Measurements from ENCODE around the gene ADCY5.

ADCY5 gene

DNA sequence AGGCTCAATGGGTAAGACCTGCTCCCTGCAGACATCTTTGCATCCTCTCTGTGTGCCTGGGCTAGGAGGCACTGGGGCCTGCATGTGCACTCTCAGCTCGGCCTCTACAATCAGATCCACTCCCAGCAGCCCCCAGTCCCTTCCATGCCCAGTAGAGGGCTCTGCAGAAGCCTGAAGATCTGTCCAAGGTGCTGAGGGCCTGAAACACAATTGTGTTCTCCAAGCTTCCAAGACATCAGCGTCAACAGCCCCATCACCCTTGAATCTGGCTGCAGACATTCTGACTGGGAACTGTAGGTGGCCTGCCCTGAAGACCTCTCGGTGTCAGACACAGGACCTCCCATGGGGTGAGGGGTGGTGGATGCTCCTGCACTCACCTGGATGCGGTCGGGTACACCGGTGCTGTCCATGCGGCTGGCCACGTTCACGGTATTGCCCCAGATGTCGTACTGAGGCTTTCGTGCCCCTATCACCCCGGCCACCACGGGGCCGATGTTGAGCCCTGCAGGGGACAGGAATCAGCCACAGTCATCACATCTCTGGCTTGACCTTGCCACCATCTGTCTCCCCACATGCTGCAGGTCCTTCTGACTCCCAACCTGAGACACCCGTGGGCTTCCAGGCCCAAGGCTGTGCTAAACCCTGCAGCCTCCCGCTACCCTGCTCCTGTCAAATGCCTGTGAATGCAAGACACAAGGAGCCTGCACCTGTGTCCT, 162.4 kb downstream of the ADCY5 start:
- DNase-seq (ENCODE audit: low read depth in 2 of 2) = peak; percentile 19 to 27

DNA sequence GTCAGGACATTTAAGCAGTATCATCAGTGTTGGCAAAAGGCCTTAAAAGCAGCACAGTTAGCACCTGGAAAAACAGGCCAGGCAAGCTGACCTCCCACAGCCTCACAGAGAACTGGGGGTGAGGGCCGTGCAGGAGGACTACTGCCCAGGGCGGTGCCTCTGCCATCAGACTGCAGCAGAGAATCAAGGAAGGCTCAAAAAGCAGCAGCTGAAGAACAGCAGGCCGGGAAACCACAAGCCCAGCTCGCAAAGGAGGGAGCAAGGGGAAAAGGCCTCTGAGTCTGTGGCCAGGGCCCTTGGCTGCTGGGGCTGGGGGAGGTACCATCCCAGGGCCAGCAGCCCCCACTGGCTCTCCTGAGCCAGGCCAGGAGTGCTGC, 163.0 kb downstream of the ADCY5 start:
- no peak for DNase-seq (ENCODE audit: low read depth in 2 of 2)

DNA sequence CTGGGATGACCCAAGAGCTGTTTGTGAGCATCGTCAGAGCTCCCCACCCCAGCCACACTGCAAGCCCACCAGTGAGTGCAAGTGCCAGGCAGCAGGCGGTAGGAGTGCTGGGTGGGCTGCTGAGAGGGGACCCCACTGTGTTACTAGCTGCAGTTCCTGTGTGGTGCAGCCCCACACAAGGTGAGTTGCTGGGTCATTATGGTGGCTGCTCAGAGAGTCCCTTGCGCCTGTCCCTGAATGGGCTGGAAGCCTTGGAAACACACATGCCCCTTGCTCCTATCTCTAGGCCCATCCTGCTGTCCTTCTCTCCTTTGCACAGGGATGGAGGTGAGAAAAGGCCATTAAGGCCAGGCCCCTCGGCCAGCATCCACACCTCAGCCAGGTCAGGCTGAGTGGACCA, 163.4 kb downstream of the ADCY5 start:
- DNase-seq (ENCODE audit: low read depth in 2 of 2) = no peak

DNA sequence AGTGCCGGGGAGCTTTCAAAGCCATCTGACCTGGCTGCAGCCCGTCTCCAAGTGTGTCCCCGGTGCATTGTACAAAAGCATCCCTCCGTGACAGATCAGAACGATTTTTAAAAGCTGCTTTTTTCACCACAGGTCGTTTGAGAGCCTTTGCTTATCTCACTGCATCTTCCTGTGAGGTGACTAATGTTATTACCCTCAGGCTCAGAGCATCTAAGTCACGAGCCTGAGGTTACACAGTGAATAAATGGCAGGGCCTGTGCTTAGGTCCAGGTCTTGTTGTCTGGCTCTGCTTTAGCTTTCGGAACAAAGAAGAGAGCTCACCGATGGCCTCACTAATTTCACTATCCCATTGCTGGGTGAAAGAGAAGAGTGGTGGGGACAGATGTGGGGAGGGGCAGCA, 163.8 kb downstream of the ADCY5 start:
- DNase-seq (ENCODE audit: low read depth in 2 of 2) = no peak

DNA sequence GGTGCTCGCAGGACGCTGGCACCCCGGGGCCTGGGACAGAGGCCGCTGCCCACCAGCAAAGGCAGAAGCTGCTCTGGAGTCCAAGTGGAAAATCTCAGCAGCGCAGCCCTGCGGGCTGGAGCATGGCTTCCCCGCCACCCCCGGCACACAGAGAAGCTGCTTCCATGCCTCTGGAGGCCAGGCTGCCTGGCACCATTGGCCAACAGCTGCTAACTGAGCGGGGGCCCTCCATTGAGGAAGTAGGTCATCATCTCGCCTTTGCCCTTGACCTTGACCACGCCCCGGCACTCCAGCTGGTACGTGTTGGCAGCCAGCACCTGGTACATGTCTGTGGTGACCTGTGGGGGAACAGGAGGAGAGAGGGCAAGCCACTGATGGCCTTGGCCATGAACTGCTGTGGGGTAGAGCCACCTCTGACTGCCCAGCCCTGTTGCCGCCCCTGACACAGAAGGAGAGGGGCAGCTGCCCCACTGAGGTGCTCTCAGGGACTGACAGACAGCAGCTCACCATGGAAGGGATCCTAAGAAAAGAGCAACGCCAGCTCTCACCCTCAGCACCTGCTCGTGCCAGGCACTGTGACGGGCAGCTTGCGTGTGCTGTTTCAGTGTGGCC, 164.4 kb downstream of the ADCY5 start:
- DNase-seq (ENCODE audit: low read depth in 2 of 2) = no peak

DNA sequence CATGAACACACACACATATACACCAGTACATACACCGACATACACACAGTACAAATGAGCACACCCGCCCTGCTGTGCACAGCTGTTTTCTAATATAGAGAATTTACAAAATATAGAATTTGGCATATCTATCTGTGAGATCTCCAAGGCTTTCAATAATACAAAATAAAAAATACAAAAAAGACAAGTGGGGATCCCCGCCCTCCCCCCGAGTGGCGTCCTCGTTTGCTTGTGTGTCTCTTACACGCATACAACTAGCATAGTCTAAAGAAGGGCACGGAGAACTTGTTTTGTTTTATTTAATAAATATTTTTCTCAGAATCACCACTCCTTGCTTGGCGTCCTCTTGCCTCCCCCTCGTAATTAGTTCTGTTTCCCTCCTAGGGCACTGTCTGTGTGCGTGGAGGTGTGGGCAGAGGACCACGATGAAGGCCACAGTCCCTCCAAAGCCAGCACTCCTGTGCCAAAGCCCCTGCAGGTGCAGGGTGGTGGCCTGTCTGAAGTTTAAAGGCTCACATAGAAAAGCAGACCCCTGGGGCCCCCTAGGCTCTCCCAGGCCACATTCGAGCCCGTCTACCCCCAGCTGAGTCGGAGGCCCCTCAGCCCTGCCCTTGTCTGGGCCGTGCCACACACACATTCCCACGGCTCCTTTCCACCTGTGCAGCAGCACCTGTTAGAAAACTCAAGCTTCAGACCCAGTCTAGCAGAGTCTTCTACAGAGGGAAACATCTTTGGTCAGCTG, 165.1 kb downstream of the ADCY5 start:
- no peak for DNase-seq (ENCODE audit: low read depth in 2 of 2)

DNA sequence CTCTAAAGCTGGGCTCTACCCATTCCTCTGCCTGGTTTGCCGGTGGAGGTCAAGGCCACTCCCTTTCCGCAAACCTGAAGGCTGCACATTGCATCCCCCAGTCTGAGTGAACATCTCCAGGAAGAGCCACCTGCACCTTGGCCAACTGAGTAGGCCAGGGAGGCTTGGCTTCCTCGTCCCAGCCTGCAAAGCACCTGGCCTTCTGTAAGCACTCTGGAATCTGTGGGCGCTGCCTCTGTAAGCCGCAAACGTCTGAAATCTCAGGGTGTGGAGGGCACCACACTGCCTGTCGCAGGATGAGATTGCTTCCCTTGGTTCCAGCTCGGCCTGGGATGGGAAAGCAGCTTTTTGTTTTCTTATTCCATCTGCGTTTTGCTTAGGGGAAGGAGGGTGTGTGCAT, 165.8 kb downstream of the ADCY5 start:
- DNase-seq (ENCODE audit: low read depth in 2 of 2) = no peak

DNA sequence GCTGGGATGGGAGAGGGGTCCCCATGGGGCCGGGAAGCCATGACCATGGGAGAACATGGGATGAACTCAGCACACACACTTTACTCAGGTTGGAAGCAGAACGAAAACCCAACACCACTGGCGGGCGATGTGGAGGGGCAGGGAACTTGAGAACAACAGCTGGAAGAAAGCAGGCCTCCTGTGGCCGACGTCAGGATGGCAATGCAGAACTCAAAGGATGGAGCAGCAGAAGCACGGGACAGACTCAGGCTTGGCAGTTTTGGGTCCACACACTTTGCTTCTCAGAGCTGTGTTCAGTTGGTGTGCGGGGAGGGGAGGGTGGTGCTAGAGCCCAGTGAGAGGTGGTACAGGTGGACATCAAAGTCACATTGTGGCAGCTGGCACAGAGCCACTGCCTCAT, 166.4 kb downstream of the ADCY5 start:
- DNase-seq (ENCODE audit: low read depth in 2 of 2) = no peak

DNA sequence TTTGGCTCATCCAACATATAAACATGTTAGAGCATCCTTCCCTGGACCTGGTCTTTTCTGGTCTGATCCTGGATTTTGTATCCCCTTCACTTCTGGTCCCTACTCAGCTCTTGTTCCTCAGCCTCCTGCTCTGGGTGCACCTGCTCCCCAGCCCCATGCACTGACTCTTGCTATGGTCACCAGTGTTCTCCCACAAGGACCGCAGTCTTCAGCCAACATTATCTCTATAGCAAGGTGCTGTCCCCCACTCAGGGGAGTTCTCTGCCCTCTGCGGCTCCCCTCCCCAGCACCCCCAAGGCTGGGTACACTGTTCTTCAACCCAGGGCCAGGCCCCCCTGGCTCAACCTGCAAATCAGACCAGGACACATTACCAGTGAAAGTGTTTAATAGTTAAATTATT, 167.0 kb downstream of the ADCY5 start:
- DNase-seq (ENCODE audit: low read depth in 2 of 2) = no peak

DNA sequence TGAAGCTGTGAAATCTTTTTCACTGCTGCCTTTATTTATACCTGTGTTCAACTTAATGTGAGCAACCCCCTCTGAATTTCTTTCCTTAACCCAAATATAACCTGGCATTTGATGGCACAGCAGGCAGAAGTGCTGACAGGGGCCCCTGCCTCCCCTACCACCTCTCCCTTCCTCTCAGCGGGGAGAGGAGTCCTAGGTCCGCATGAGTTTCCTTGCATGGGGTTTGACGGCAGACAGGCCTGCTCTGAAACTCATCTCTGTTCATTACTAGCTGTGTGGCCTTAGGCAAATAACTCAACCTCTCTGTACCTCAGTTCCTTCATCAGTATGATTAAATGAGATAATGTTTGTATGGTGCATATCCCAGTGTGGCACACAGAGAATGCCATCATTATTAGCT, 167.5 kb downstream of the ADCY5 start:
- DNase-seq (ENCODE audit: low read depth in 2 of 2) = no peak

DNA sequence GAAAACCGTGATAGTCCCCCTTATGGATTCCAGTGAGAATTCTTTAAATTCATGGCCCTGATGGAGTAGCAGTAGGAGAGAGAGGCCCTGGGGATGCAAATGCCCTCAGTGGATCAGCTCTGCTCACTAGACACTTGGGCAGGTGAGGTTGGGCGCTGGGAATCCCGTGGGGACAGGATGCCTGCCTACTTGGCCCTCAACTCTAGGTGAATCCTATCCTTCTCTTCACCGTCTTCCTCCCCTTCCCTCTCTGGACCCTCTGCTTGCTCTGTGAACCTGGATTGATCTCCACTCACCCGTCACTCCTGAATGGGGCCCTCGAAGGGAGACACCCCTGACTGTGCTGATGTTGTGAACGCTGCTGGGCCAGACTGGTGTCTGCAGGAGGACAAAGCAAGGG, 169.8 kb downstream of the ADCY5 start:
- no peak for DNase-seq (ENCODE audit: low read depth in 2 of 2)

DNA sequence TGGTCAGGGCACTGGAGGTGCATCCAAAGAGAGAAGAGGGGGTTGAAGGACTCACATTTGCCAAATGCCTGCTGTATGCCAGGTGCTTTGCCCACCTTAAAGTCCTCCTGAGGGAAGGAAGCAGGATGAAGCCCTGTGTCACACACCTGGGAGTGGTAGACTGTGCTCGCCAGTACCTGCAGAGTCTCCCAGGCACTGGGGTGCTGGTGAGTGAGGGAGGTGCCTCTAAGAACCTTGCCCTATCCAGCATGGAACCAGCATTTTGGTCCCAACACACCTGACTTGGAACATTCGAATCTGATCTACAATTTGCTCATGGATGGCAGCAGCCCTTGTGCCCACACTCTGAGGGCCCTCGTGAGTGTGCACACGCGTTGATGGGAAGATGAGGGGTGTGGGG, 170.4 kb downstream of the ADCY5 start:
- no peak for DNase-seq (ENCODE audit: low read depth in 2 of 2)

DNA sequence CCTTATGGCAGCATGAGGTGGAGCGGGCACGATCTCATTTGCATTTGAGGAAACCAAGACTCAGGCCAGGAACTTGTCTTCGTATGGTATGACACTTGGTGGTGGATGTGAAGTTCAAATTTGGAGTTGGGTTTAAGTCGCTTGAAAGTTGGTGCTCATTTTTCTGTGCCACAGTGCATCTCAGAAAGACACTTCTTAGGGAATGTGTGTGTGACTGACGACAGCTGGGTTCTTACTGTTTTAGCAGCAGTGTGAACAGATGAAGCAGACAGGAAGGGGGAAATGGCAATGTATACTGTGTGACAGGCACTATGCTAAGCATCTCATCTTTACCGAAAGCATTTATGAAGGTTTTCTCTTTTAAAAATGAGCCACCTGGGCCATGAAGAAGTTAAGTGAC, 171.8 kb downstream of the ADCY5 start:
- no peak for DNase-seq (ENCODE audit: low read depth in 2 of 2)

DNA sequence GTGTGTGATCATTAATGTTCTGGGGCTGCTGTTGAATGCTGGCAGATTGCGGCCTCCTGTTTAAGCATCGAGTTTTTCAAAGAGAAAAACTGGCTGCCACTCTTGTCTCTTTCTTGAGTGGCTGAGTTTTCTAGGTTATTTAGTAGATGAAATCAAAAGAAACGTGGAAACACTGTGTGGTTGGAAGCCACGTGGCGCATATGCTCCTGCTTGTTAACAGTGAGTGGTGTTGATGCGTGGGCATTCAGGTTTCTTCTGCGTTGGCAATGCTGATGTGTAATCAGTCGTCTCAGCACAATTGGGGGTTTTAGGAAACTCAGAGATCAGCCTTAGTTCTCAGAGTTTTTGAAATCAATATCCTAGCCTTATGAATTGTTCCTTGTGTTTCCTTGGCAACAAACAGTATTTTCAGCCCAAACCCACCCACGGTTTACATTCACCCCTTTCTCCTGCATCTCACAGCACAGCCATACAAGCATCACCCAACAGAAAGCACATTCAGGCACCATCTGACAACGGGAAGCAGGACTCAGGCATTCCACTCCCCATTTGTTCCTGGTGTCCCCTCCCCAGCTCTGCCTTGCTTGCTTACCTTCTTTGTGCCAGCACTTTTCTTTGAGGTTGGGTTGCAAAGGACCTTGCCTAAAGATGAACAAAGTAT, 172.4 kb downstream of the ADCY5 start:
- no peak for DNase-seq (ENCODE audit: low read depth in 2 of 2)

DNA sequence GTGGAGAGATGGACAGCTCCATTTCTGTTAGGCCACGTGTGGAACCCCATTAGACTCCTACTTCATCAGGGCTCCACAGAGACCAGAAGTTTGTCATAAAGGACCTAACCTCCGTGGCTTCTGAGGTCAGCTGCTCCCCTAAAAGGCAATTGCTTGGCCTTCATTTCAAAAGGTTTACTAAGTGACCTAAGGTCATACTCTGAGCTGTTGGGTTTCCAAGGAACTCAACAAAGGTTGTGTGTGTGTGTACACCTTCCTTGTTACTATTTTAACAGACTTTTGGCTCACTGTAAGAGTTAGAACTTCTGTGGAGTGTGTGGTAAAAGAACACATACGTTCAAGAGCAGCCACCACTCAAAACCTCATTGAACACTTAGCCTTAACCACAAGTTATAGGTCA, 173.2 kb downstream of the ADCY5 start:
- no peak for DNase-seq (ENCODE audit: low read depth in 2 of 2)

DNA sequence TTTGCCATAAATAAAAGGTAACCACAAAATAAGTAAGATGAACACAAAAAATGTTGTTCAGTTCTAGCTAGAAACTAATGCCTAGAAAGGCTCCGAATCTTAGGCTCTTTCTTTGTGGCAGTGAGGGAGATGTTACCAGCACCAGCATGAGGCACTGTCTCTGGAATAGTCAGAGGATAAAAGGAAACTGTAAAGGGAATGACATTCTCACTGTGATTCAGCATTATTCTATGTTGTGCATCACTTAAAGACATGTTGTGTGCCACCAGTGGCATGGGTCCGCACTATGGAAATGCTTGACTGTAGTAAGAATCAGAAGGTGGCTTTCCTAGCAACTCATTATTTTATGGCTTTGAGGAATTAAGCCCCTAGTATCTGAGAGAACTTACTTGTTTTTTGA, 176.3 kb downstream of the ADCY5 start:
- DNase-seq (ENCODE audit: low read depth in 2 of 2) = no peak

DNA sequence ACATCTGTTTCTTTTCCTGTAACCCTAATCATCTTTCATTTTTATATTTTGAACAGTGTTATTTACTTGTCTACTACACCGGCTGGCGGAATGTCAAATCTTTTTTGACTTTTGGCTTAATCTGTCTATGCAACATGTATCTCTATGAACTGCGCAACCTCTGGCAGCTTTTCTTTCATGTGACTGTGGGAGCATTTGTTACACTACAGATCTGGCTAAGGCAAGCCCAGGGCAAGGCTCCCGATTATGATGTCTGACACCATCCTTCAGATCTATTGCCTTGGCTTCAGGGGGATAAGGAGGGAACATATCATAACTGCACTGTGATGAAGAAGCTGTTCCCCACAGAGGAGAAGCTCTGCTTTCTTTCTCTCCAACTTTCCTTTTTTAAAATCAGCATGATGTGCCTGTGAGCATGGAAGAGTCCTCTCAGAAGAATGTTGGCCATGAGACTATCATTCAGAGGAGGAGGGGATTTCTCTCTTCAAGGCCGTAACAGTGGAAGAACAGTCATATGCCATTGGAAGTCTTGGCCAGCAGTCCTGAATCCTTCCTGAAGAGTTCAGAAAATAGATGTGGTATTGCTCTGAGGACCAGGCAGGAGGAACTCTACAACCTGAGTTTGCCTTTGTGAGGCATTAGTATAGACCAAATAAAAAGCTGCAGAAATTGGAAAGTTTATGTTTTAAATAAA, 177.3 kb downstream of the ADCY5 start:
- DNase-seq (ENCODE audit: low read depth in 2 of 2) = no peak

DNA sequence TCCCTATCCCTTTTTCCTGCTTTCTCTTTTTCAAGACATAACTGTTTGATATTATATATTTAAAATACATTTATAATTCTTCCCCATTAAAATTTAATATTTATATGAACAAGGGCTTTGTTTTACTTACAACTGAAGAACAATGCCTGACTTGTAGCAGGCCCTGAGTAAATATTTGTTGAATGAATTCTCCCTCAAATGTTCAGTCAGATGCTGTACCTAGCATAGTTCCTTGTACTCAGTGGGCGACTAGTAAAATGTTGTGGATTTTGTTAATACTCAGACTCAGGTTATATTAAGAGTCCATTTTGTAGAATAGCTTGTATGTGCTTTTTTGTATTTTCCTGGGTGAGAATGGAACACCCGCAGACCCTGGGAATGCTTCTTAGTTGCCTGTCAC, 178.1 kb downstream of the ADCY5 start:
- no peak for DNase-seq (ENCODE audit: low read depth in 2 of 2)

DNA sequence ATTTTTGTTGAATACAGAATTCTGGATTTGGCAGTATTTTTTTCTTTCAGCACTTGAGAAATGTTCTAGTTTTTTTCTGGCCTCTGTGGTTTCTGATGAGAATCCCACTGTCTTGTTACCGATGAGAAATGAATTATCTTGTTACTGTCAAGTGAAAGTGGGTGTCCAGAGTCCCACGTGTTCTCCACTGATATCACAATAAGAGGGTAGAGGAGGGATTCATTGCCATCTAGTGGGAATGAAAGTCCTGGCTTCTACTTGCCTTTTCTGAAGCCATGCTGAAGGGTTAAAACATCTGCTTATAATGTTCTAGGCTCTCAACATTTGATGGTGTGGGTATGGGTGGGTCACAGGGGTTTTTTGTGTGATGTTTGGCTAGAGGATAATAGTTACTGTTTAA, 181.1 kb downstream of the ADCY5 start:
- no peak for DNase-seq (ENCODE audit: low read depth in 2 of 2)

DNA sequence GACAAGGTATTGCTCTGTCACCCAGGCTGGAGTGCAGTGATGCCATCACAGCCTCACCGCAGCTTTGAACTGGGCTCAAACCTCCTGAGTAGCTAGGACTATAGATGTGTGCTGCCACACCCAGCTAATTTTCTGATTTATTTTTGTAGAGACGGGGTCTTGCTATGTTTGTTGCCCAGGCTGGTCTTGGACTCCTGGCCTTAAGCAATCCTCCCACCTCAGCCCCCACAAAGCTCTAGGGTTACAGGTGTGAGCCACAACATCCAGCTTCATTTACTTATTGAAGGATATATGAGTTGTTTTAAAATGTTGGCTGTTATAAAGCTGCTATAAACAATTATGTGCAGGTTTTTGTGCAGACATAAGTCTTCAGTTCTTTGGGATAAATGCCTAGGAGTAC, 184.9 kb downstream of the ADCY5 start:
- DNase-seq (ENCODE audit: low read depth in 2 of 2) = no peak

DNA sequence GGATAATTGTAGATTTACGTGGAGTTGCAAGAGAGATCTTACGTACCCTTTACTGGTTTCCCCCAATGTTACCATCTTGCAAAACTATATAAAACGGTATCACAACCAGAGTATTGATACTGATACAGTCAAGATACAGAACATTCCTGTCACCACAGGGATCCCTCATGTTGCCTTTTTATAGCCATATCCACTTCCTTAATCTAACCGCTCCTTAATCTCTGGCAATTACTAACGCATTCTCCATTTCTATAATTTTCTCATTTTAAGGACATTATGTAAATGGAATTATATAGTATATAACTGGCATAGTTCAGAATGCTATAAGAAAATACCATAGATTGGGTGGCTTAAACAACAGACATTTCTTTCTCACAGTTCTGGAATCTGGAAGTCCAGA, 186.0 kb downstream of the ADCY5 start:
- DNase-seq (ENCODE audit: low read depth in 2 of 2) = no peak

DNA sequence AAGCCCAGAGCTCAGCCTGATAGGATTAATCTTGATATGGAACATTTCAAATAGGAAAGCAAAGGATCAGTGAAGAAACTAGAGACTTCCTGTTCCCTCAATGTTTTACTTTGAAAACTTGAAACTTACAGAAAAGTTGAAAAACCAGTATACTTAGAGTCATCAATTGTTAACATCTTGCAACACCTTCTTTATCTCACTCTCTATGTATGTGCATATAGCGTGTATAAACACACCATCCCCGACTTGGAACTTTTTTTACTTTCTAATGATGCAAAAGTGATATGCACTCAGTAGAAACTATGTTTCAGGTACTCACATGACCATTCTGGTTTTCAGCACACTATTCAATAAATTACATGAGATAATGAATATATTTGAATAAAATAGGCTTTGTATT, 186.7 kb downstream of the ADCY5 start:
- DNase-seq (ENCODE audit: low read depth in 2 of 2) = no peak

Measured in fibroblast of skin of left quadriceps (primary cell).